GM19193 (cell line): ENCODE results near the gene CNGB1.

ENCODE experiments used
- POLR2A ChIP-seq: IDR thresholded peaks from 4 replicates; pipeline ENCODE4 v1.6.1; 2011; ENCODE audit not compliant: insufficient read depth, insufficient read length; ENCODE audit errors: extremely low read depth

CNGB1 gene

DNA sequence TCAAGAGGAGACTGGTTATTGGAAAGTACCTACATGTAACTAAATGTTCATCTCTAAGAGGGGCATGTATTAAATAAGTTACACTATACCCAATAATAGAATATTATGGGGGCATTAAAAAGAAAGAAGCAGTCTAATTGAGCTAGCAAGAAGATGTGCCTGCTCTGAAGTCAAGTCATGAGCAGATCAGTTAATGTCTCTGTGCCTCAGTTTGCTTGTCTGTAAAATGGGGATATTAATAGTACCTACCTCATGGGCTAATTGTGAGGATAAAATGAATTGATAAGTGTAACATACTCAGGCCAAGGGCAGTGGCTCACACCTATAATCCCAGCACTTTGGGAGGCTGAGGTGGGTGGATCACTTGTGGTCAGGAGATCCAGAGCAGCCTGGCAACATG, 3.0 kb downstream of the CNGB1 start:
- TF ChIP-seq POLR2A: no peak

DNA sequence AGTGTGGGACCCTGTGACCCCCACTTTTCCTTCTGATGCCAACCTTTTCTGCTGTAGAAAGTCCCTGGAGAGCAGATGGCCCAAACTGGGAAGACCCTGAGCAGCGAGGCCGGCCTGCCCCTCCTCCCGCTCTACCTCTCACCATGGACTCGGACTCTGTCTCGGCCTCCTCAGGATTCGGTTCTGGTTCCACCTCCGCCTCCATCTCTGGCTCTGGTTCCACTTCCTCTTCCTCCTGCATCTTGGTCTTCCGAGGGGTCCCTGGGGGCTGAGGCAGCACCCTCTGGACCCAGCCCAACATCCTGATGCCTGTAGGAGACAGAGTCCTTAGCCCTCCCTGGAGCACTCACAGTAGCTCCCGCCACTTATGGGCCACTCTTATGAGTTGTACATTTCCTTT, 3.9 kb downstream of the CNGB1 start:
- no peak for TF ChIP-seq POLR2A

GRCh38 chr16:57966204-57966771, 4.6 kb downstream of the CNGB1 start:
- no peak for TF ChIP-seq POLR2A

- TF ChIP-seq POLR2A: no peak
Measured at GRCh38 chr16:57964157-57964700, 6.7 kb downstream of the CNGB1 start.

DNA sequence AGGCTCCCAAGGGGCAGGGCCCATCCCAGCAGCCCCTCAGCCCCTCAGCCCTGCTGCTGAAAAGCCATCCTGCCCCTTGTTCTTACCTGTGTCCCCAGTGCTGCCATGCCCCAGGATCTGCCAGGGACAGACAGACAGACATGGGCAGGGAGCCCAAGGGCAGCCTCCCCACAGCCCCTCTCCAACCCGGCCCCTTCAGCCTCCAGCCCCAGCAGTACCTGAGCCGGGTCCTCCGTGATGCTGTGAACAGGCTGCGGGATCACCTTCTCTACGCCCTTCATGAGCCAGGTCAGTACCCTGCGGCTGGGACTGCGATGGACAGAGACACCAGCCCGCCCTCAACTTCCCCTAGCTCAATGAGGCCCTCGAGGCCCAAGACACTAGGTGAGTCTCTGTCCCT, 8.2 kb downstream of the CNGB1 start:
- TF ChIP-seq POLR2A: no peak

GRCh38 chr16:57962046-57962445, 8.9 kb downstream of the CNGB1 start:
- TF ChIP-seq POLR2A: no peak

- TF ChIP-seq POLR2A: no peak
Measured at GRCh38 chr16:57961538-57961937, 9.4 kb downstream of the CNGB1 start.

DNA sequence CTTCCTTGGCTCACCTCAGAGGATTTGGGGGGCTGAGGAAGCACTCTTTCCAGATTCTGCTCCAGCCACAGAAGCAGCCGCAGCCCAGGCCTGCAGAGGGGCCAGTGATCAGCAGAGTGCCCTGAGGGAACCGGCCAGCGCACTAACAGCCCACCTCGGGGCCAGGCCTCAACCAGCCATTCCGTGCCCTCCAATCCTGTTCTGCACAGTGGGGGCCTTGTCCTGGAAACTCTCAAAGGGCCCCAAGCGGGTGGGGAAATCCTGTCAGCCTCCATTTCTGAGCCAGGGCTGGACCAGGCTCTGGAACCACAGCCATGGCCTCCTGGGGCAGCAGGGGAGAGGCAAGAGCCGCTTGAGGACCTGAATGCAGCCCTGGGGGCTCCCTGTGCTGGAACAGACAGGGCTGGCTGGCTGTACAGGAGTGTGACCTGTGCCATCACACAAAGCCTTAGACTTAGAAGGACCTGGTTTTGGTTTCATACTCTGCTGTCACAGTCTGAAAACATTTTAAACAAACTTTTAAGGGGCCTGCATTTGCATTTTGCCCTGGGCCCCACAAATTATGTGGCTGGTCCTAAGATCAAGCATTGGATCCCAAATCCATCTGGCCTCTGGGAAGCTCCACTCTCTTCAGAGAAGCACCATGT, 10.0 kb downstream of the CNGB1 start:
- TF ChIP-seq POLR2A: no peak

- no peak for TF ChIP-seq POLR2A
Measured at GRCh38 chr16:57960310-57960709, 10.6 kb downstream of the CNGB1 start.

GRCh38 chr16:57959804-57960203, 11.1 kb downstream of the CNGB1 start:
- no peak for TF ChIP-seq POLR2A

- no peak for TF ChIP-seq POLR2A
Measured at GRCh38 chr16:57959121-57959520, 11.8 kb downstream of the CNGB1 start.

DNA sequence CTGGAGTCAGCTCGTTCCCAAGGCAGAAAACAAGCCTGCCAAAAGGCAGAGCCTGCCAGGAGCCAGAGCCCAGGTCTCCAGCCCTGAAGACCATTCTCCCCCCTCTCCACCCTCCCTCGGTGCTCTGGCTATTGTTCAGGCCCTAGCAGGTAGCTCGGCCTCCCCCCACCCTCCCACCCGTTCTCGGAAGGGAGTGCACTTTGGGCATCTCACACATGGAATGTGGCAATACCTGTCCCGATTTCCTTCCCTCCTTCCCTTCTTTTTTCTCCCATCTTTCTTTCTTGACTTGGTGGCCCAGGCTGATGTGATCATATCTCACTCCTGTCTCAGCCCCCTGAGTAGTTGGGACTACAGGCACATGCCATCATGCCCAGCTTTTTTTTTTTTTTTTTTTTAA, 12.4 kb downstream of the CNGB1 start:
- TF ChIP-seq POLR2A: no peak

DNA sequence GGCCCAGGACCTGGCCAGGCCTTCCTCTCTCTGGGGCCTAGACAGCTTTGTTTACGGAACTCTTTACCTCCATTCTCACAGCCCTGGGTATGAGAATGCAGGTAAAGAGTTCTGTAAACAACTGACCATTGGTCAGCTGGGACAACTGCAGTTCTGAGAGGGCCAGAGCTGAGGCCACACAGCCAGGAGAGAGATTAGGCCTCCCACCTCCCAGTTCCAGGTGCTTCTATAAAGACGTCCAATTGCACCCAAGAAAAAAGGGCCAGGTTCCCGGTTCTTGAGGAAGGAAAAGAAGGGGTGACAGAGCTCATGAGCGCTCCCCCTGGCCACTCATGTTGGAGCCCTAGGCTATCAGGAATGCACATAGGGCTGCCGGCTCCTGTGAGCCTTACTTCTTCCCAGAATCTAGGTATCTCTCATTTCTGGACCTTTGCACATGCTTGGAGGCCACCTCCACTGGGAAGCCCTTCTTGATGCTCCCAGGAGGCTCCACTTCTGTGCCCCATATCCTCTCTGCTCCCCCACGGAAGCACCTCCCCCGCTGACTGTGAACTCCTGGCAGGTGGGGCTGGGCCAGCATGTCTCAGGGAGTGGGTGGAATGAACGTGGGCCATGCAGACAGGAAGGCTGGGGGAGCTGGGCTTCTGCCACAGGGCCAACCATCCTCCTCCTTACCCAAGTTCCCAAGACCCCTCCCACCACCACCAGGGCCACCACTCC, 13.1 kb downstream of the CNGB1 start:
- no peak for TF ChIP-seq POLR2A

- TF ChIP-seq POLR2A: no peak
Measured at GRCh38 chr16:57956924-57957672, 13.8 kb downstream of the CNGB1 start.

GRCh38 chr16:57956270-57956808, 14.6 kb downstream of the CNGB1 start:
- TF ChIP-seq POLR2A: no peak
